Esophagus squamous epithelium (tissue), 5 donors: ENCODE measurements around the gene CDKN2B-AS1. TPM values are rescaled to one million over a fixed set of nuclear protein-coding genes. Genes with fewer than 3 reads are reported as not detected.

Experiments
- DNase-seq: peaks from one replicate; lab custom pipeline; 2025; lab: John Stamatoyannopoulos, UW
- H3K27ac ChIP-seq, 4 donors: fragments of 200-600 bp; sonication (generic); one replicate each; pipeline ENCODE4 v1.5.1; 2016 to 2019; ENCODE audit warnings: mild to moderate bottlenecking in 1 of 4
- H3K27me3 ChIP-seq, 4 donors: fragments of 200-600 bp; sonication (generic); 1 replicate in 3 of 4; 2 replicates in 1 of 4; pipeline versions ENCODE4 v1.5.1 to v1.6.0; 2017 to 2021; ENCODE audit warnings: antibody characterized with exemption in 1 of 4
- H3K36me3 ChIP-seq, 3 donors: fragments of 200-600 bp; sonication (generic); one replicate each; pipeline ENCODE4 v1.5.1; 2016 to 2019
- H3K4me1 ChIP-seq, 3 donors: fragments of 200-600 bp; sonication (generic); one replicate each; pipeline ENCODE4 v1.5.1; 2017 to 2019
- H3K4me3 ChIP-seq, 4 donors: fragments of 200-600 bp; sonication (generic); 1 replicate in 3 of 4; 2 replicates in 1 of 4; pipeline ENCODE4 v1.5.1; 2016 to 2019; ENCODE audit warnings: mild to moderate bottlenecking in 2 of 4, moderate library complexity in 1 of 4
- H3K9me3 ChIP-seq, 3 donors: fragments of 200-600 bp; sonication (generic); one replicate each; pipeline ENCODE4 v1.5.1; 2016 to 2019
- POLR2A ChIP-seq, 4 donors: fragments of 450-650 bp; IDR thresholded peaks; one replicate each; pipeline ENCODE4 v1.6.1; 2017; ENCODE audit warnings: antibody characterized with exemption in 4 of 4, mild to moderate bottlenecking in 4 of 4, moderate library complexity in 3 of 4
- WGBS, 2 donors: methylation state at CpG; one replicate each; pipeline ENCODE4 v1.1.5; 2018; 5-methylcytosine and 5-hydroxymethylcytosine counted together
- intact Hi-C: fragments of 100-400 bp; cut with DNase I; formaldehyde crosslinking; loops from one replicate; pipeline ENCODE4 v1.15.0; 2022
- total RNA-seq, 4 donors: library from RNA; depleted of rRNA; stranded (reverse); fragments of >200 nt; gene quantifications; one replicate each; pipeline ENCODE4 v1.1.0, GENCODE V29; 2016
- TF ChIP-seq, protein P1 (sequence below), 6 experiments: fragments of 450-650 bp in 4 of 6; fragments of 200-600 bp in 2 of 6; sonication (generic) in 2 of 6; IDR thresholded peaks; one replicate each; pipeline ENCODE4 v1.5.1; 2016 to 2019; ENCODE audit warnings: antibody characterized with exemption in 6 of 6, mild to moderate bottlenecking in 4 of 6, moderate library complexity in 4 of 6
- donor health status: DM: yes; HTN: yes; CAD: no.

Gene CDKN2B-AS1
- total RNA-seq, 4 donors from 2014 or later = 0.48 to 1.7 (median 0.80) TPM

GRCh38 chr9:21996858-21997257, 2.3 kb downstream of the CDKN2B-AS1 start:
- Histone ChIP-seq H3K27ac (no peak overlapping the region), H3K4me3 (no peak overlapping the region), H3K9me3 (no peaks in the 10 kb centered on the region), H3K4me1 (peaks cover 4 to 28% (median 5%) of the 10 kb centered on the region in 3 donors), H3K27me3 (peaks cover 0 to 78% (median 0%) of the 10 kb centered on the region in 4 donors), H3K36me3 (no peaks in the 10 kb centered on the region)
- TF ChIP-seq, protein P1, sequence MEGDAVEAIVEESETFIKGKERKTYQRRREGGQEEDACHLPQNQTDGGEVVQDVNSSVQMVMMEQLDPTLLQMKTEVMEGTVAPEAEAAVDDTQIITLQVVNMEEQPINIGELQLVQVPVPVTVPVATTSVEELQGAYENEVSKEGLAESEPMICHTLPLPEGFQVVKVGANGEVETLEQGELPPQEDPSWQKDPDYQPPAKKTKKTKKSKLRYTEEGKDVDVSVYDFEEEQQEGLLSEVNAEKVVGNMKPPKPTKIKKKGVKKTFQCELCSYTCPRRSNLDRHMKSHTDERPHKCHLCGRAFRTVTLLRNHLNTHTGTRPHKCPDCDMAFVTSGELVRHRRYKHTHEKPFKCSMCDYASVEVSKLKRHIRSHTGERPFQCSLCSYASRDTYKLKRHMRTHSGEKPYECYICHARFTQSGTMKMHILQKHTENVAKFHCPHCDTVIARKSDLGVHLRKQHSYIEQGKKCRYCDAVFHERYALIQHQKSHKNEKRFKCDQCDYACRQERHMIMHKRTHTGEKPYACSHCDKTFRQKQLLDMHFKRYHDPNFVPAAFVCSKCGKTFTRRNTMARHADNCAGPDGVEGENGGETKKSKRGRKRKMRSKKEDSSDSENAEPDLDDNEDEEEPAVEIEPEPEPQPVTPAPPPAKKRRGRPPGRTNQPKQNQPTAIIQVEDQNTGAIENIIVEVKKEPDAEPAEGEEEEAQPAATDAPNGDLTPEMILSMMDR (IDR thresholded peaks at IDR 0.05) = no peak
- TF ChIP-seq POLR2A (IDR thresholded peaks at IDR 0.05) = no peak
- intact Hi-C loops = loop anchor here (10.0 kb wide), 1 partner anchor 182 kb away; no protein-coding TSS in a partner anchor
- no peak for DNase-seq
- WGBS, 2 donors = 84 to 90% methylated on average over 5 of the region's 5 CpGs

- WGBS, 2 donors = 85 to 92% methylated on average over 1 of the region's 1 CpG
- H3K27ac ChIP-seq = no peak overlapping the region
- no peaks in the 10 kb centered on the region for H3K9me3 ChIP-seq
- no peak overlapping the region for H3K4me3 ChIP-seq
- intact Hi-C loops = loop anchor here (10.0 kb wide), 1 partner anchor 183 kb away; no protein-coding TSS in a partner anchor
- peaks cover 4 to 28% (median 5%) of the 10 kb centered on the region in 3 donors for H3K4me1 ChIP-seq
- DNase-seq = no peak
- H3K27me3 ChIP-seq = peaks cover 0 to 78% (median 0%) of the 10 kb centered on the region in 4 donors
- TF ChIP-seq, protein P1 (IDR thresholded peaks at IDR 0.05) = no peak
- no peak for TF ChIP-seq POLR2A (IDR thresholded peaks at IDR 0.05)
- H3K36me3 ChIP-seq = no peaks in the 10 kb centered on the region
Observed at GRCh38 chr9:21997480-21997879, 2.9 kb downstream of the CDKN2B-AS1 start.

DNA sequence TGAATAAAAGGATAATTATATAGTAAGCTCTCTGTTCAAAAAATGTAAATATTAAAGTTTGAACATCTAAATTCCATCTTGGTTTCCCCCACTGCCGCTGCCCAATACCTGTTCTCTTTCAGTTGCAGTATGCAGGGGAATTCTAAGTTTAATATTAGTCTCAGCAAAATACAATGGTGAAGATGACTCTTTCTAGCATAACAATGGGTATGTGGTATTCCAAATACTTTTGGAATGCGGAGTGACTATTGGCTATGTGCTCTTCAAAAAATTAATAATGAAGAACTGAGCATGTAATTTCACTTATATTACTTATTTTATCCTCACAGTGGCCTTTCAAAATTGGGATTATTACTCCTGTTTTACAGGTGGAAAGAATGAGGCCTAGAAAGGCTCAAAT, 3.4 kb downstream of the CDKN2B-AS1 start:
- H3K9me3 ChIP-seq = no peaks in the 10 kb centered on the region
- no peak for DNase-seq
- intact Hi-C loops = loop anchor here (10.0 kb wide), 1 partner anchor 183 kb away; no protein-coding TSS in a partner anchor
- no peaks in the 10 kb centered on the region for H3K36me3 ChIP-seq
- TF ChIP-seq POLR2A (IDR thresholded peaks at IDR 0.05) = no peak
- TF ChIP-seq, protein P1 (IDR thresholded peaks at IDR 0.05) = no peak
- no peak overlapping the region for H3K4me3 ChIP-seq
- no peak overlapping the region for H3K27ac ChIP-seq
- 95 to 96% methylated on average over 2 of the region's 2 CpGs for WGBS, 2 donors
- peaks cover 4 to 28% (median 5%) of the 10 kb centered on the region in 3 donors for H3K4me1 ChIP-seq
- H3K27me3 ChIP-seq = peaks cover 0 to 82% (median 0%) of the 10 kb centered on the region in 4 donors

DNA sequence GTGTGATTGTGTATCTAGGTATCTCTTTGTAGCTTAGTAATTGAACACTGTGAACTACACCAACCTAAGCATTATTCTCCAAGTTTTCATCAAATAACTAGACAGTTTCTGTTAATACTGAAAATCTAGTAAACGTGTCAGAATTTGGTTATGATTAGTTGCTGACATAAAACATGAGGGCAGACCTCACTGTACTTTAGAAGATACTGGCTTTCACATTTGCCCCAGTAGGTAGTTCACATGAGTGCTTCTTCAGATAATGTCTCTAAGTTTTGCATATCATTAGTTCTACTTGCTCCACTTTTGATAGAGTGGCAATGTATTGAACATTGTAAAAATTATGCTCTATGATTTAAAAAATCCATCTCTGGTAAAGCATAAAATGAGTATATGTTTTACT, 7.4 kb downstream of the CDKN2B-AS1 start:
- Histone ChIP-seq H3K27ac (no peak overlapping the region), H3K36me3 (peaks cover 0 to 28% (median 0%) of the 10 kb centered on the region in 3 donors), H3K9me3 (no peaks in the 10 kb centered on the region), H3K4me3 (no peak overlapping the region), H3K4me1 (peaks cover 8 to 24% (median 10%) of the 10 kb centered on the region in 3 donors), H3K27me3 (peaks cover 0 to 87% (median 13%) of the 10 kb centered on the region in 4 donors)
- no peak for DNase-seq
- TF ChIP-seq POLR2A (IDR thresholded peaks at IDR 0.05) = no peak
- TF ChIP-seq, protein P1 (IDR thresholded peaks at IDR 0.05) = no peak
- WGBS, 2 donors = 46 to 69% methylated on average over 1 of the region's 1 CpG
- intact Hi-C loops = no loop called here

DNA sequence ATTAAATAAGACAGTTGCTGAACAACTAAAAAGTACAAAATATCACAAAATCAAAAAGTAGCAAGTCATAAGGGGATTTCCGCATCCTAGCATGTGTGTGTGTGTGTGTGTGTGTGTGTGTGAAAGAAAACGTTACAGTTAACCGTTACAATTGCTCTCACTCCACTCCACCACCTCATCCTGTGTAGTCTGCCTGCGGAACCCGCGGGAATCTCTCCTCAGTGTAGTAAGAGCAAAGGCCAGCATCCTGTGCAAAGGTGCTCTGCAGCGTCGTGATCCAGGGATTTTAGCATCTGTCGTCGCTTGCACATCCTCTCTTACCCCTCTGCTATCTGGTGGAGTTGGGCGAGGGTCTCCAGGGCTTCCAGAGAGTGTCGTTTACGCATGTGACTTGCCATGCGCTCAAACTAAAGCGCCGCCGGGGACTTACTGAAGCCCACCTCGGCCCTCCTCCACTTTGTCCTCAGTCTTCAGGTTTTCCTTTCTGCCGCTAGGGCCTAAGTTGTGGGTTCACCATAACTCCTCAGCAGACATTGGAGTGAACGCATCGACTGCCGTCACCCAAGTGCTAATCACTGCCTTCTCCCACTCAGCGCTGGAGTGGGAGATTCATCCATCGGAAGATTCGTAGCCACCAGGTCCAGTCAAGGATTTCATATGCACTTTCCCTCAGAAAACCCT, 10.6 kb downstream of the CDKN2B-AS1 start:
- Histone ChIP-seq H3K36me3 (peaks cover 0 to 28% (median 0%) of the 10 kb centered on the region in 3 donors), H3K27ac (no peak overlapping the region), H3K4me1 (peaks cover 8 to 51% (median 12%) of the 10 kb centered on the region in 3 donors), H3K9me3 (no peaks in the 10 kb centered on the region), H3K27me3 (peaks cover 0 to 96% (median 17%) of the 10 kb centered on the region in 4 donors), H3K4me3 (peak overlapping the region in 3 of 4 donors; percentile 18 to 66 (median 51))
- TF ChIP-seq, protein P1 (IDR thresholded peaks at IDR 0.05) = no peak
- no peak for TF ChIP-seq POLR2A (IDR thresholded peaks at IDR 0.05)
- no peak for DNase-seq
- intact Hi-C loops = no loop called here
- 33 to 34% methylated on average over 18 to 25 of the region's 25 CpGs for WGBS, 2 donors
